ENCODE data around the gene PSMB8.
"Not testable (repeated sequence)": the region's sequence is repeated elsewhere in the genome, so short reads cannot be mapped to it uniquely, and the experiment has no call there.

PSMB8 gene

GRCh38 chr6:32839356-32839755 is 4.5 kb downstream of the PSMB8 start:
- in situ Hi-C loops (cut with MboI; ENCODE audit: low sequenced_read_pairs): no loop called here

GRCh38 chr6:32838114-32838958 is 5.5 kb downstream of the PSMB8 start, which contains the start of gene TAP2:
Gene TAP2, minus strand, starts transcription at chr6:32838739. Its CDS starts 506 bp downstream, at chr6:32838233.
- in situ Hi-C loops (cut with MboI; ENCODE audit: low sequenced_read_pairs): no loop called here

DNA sequence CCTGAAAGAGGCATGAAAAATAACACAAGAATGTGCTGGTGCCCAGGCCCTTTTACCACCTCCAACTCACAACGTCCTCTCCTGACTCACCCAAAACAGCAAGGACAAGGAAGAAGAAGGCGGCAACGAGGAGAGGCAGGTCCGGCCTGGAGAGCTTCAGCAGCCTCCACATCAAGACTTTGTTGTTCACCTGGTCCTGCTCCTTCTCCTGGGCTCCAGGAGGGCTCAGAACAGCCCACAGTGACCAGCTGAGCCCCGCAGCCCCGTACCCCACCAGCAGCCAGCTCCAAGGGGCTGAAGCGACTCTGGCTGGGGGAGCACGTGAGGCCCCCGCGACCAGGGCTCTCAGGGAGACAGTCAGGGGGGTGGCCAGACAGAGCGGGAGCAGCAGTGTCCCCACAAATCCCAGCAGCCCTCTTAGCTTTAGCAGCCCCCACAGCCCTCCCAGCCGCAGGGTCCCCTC is 6.2 kb downstream of the PSMB8 start:
- in situ Hi-C loops (cut with MboI; ENCODE audit: low sequenced_read_pairs): no loop called here

- in situ Hi-C loops (cut with MboI; ENCODE audit: low sequenced_read_pairs): no loop called here
Observed at GRCh38 chr6:32836873-32837272, 7.0 kb downstream of the PSMB8 start.

DNA sequence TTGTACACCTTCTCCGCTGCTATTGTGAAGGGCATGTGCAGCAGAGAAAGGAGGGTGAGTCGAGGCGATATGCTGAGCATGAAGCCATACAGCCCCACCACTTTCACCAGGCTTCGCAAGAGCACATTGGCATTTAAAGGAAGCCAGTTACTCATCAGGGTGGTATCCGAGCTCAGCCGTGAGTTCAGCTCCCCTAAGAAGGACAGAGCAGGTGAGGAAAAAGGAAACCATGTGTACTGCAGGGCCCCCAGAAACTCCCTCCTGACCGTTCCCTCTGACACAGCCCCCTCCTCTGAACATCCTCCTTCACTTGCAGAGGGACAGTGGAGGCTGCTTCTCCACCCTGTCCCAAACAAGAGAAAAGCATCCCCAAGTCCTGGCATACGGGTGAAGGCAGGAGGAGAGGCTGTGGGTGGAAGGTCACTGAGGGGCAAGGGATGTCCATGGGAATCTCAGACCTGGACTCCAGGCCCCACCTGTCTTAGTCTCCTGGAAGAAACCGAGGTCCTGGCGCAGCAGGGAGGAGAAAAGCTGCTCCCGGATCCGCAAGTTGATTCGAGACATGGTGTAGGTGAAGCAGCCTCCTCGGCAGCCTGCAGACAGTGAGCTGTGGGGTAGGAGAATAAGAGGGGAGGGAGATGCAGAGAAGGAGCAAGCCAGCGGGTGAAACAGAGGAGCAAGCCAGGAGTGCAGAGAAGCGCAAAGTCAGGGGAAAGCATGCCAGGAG is 8.5 kb downstream of the PSMB8 start:
- in situ Hi-C loops (cut with MboI; ENCODE audit: low sequenced_read_pairs): no loop called here

DNA sequence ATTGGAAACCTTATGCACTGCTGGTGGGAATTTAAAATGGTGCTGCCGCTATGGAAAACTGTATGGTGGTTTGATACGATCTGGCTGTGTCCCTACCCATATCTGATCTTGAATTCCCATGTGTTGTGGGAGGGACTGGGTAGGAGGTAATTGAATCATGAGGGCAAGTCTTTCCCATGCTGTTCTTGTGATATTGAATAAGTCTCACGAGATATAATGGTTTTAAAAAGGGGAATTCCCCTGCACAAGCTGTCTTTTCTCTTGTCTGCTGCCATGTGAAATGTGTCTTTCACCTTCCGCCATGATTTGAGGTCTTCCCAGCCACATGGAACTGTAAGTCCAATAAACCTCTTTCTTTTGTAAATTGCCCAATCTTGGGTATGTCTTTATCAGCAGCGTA is 10.2 kb downstream of the PSMB8 start:
- in situ Hi-C loops (cut with MboI; ENCODE audit: low sequenced_read_pairs): no loop called here

- in situ Hi-C loops (cut with MboI; ENCODE audit: low sequenced_read_pairs): no loop called here
Observed at GRCh38 chr6:32832535-32832934, 11.3 kb downstream of the PSMB8 start.

- in situ Hi-C loops (cut with MboI; ENCODE audit: low sequenced_read_pairs): no loop called here
Observed at GRCh38 chr6:32830936-32831335, 12.9 kb downstream of the PSMB8 start.

DNA sequence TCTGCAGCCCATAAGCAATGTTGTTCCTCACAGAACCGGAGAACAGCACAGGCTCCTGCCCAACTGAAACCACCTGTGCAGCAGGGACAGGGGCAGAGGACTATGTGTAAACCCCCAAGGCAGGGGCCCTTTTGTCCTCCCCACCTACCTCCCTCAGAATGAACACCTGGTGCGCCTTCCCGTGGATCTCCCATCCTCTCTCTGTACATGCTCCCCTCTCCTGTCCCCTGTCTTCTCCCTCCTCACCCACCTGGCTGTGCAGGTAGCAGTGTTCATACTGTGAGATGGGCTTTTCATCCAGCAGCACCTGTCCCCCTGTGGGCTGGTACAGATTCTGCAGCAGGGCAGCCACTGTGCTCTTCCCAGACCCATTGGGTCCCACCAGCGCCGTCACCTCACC is 13.8 kb downstream of the PSMB8 start:
- in situ Hi-C loops (cut with MboI; ENCODE audit: low sequenced_read_pairs): no loop called here

GRCh38 chr6:32829495-32829894 is 14.4 kb downstream of the PSMB8 start:
- in situ Hi-C loops (cut with MboI; ENCODE audit: low sequenced_read_pairs): no loop called here

DNA sequence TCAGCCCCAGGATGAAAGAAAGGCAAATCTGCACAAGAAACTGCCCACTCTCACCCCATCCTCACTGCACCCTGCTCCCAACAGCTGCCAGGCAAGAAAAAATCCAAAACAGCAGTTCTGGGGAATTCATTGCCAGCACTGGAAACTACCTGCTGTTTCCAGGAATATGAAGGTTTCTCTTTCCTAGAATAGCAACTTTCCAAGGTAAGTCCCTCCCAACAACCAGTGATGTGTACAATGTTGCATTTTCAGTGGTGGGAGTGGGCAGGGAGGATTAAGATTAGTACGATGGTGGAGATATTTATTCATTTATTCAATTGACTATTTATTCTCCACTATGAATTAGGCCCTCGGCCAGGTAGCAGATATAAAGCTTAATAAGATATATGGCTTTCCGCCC is 16.8 kb downstream of the PSMB8 start:
- in situ Hi-C loops (cut with MboI; ENCODE audit: low sequenced_read_pairs): no loop called here

GRCh38 chr6:32825966-32826365 is 17.9 kb downstream of the PSMB8 start:
- in situ Hi-C loops (cut with MboI; ENCODE audit: low sequenced_read_pairs): no loop called here

GRCh38 chr6:32819729-32820128 is 24.1 kb downstream of the PSMB8 start:
- in situ Hi-C loops (cut with MboI; ENCODE audit: low sequenced_read_pairs): no loop called here

GRCh38 chr6:32818867-32819266 is 25.0 kb downstream of the PSMB8 start:
- in situ Hi-C loops (cut with MboI; ENCODE audit: low sequenced_read_pairs): no loop called here

DNA sequence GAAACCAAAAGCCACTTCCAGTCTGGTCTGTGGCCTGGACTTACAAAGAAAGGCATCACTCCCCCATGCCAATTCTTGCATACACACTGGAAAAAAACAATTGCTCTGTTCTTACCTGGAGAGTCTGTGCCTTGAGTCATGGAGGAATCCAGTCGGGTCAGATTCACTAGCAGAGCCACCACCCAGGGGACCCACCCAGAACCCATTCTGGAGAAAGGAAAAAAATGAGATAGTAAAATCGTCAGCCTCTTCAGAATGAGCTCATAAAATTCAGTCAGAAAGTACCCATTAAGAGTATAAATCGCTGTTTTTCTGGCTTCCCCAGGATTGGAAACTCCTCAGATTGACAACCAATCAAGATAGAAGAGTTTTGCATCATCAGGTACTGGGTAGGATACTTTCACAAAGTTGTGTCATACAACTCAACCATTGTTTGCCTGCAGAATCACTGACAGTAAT is 27.1 kb downstream of the PSMB8 start, which contains the start of gene HLA-DOB:
HLA-DOB (minus strand) TSS at position 257 of the 459 bp plus-strand sequence; CDS start at position 206, 51 bp downstream.
- in situ Hi-C loops (cut with MboI; ENCODE audit: low sequenced_read_pairs): no loop called here

DNA sequence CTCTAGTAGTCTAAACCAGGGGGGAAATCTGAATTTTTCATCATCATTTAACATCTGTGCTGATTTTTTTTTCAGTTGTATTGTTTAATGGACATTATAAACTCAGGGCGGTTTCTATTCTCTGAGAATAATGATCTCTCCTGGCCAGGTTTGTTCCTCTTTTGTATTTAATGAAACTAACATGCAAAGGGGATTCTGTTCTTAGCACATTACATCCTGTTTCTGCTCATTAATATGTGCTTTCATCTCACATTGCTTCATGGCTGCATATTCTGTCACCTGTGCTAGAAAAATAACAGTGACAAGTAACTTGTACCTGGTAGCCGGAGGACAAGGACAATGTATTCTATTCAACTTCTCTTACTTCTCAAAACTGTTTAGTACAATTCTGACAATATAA is 27.9 kb downstream of the PSMB8 start:
- in situ Hi-C loops (cut with MboI; ENCODE audit: low sequenced_read_pairs): no loop called here

DNA sequence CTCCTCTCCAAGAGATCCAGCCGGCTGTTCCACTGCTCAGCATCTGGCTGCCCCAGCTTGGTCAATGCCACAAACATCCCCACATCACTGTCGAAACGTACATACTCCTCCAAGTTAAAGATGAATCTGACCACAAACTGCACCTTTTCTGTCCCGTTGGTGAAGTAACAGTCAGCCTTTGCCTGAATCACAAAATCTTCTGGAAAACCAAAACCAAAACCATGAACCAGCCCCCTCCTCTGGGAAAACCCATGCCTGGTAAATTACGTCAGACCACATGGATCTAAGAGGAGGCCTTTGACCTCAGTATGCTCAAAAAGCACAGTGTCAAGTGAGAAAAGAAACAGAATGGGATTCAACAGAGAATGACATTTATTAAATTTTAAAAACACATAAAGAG is 28.7 kb downstream of the PSMB8 start:
- in situ Hi-C loops (cut with MboI; ENCODE audit: low sequenced_read_pairs): no loop called here

- in situ Hi-C loops (cut with MboI; ENCODE audit: low sequenced_read_pairs): no loop called here
Observed at GRCh38 chr6:32814145-32814544, 29.7 kb downstream of the PSMB8 start.

DNA sequence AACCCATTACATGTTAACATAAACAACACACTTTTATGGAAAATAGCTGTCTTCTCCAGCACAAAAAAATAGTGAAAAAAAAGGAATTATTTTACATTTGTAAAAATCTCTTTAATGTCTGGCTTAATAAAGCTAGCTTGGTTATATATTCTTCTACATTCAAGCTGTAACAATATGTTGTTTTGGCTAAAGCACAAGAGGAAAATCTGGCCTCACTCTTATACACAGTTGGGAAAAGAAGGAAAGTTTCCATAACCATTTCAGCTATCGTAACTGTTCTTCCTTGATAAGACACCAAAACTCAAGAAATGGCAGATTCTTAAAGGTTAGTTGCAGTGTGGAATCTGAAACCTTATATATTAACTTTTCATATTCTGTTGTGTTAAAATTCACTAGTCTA is 34.7 kb downstream of the PSMB8 start:
- in situ Hi-C loops (cut with MboI; ENCODE audit: low sequenced_read_pairs): no loop called here

GRCh38 chr6:32807020-32807580 is 36.7 kb downstream of the PSMB8 start:
- in situ Hi-C loops (cut with MboI; ENCODE audit: low sequenced_read_pairs): no loop called here

GRCh38 chr6:32805404-32805803 is 38.4 kb downstream of the PSMB8 start:
- in situ Hi-C loops (cut with MboI; ENCODE audit: low sequenced_read_pairs): not testable (repeated sequence)
